Suppressor macrophage treated with lipopolysaccharide for 1 hour (primary cell): ENCODE data around the gene BSN.
"Not testable (repeated sequence)": the region's sequence is repeated elsewhere in the genome, so short reads cannot be mapped to it uniquely, and the experiment has no call there.

Experiments used
- DNase-seq, 3 donors: peaks; one replicate each; pipeline ENCODE4 v3.0.0-alpha.2; 2020 to 2022

BSN gene

DNA sequence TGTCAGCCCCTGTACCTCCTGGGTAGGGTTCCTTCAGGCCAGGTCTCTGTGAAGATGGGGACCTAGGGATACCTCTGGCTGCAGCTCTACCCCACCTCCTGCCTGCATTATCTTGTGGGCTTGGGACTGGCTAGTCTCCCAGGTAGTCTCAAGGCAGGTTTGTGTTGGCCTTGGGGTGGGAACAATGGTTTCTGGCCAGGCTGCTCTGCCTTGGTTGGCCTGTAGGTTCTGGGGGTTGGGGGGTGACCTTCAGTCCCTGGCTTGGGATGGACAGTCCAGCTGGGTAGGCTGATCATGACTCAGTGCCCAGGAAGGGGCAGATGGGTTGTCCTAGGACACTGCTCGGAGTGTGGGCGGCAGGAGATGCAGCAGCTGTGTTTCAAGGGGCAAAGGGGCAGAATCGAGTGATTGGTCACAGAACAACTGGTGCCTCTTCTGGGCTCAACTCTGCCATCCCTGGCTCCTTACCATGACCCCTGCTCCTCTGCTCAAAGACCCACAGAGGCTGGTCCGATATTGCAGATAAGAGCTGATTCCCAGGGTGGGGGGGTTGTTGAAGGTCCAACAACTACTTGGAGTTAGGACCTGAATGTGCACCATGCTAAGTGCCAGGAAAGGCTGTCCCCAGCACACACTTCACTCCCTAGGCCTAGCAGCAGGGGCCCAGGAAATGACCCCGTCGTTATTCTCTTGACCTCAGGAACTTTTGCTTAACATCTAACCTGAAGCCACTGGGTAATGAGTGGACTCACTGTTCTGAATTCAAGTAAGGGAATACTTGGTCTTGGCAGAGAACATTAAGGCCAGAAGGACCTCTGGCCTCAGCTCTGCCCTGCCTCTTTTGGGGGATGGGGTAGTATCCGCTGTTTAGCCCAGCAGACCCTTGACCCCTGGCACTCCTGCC, 18.1 kb upstream of the BSN start:
- DNase-seq, result no peak

- no peak for DNase-seq
Observed at GRCh38 chr3:49536875-49537533, 17.3 kb upstream of the BSN start.

GRCh38 chr3:49539659-49540560, 14.4 kb upstream of the BSN start:
- peak; percentile 97 to 99 (median 99) for DNase-seq

GRCh38 chr3:49552087-49552486, 2.2 kb upstream of the BSN start:
- no peak for DNase-seq

- peak; percentile 11 to 55 (median 34) for DNase-seq
Observed at GRCh38 chr3:49553324-49553691, 969 bp upstream of the BSN start.

- peak in 2 of 3 donors; percentile 69 to 84 for DNase-seq
Observed at GRCh38 chr3:49554633-49555265, 472 bp downstream of the BSN start.

DNA sequence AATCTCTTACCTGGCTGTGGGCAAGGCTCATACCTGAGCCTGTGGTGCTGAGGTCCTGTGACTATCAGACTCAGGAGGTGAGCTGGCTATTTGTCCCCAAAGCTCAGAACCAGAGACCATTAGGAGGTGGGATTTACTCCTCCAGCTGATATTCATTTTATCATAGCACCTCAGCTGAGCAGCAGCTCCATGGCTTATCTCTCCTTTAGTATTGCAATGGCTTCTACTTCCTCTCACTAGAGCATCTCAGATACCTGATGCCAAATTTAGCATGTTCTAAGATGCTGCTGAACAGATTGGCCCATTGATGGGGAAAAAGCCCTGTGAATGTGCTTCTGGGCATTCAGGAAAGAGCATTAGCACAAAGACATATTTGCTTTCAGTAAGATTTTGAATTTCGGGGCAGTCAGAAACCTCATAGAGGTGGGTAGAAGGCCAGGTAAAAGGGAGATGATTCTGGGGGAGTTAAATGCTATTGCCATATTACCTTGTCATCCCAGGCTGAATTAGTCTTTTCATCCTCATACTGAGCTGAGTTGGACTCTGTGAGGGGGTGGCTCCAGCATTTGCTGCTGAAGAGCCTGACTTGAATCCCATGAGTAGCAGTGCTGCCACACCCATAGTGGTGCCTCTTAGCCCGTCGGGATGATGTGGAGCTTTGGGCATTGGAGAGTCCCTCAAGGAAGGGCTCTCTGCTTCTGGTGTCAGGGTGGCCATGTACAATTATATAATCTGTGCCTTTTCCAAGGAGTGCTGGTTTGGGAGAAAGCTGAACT, 2.4 kb downstream of the BSN start:
- DNase-seq, result no peak

DNA sequence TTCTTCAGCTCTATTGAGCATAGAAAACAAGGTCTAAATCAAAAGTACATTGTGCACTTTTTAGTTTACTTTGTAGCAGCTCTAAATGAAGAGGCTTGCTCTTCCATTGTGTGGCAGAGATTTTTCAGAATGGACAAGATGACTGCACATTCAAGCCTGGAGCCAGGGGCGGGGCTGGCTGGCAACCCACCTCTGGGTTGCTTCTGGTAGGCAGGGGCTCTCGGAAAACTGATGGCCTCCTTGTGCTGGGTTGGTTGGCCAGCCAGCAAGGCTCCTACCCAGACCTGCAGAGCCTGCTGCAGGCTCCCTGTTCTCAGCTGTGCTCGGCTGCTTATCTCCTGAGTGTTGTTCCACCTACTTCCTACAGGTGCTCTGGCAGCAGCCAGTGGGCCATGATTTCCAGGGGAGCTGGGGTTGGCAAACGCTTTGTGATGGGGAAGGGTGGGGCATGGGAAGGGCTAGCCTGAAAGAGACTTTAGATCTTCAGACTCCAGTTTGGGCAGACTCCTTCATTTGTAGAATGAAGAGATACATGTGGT, 8.8 kb downstream of the BSN start:
- DNase-seq, result no peak

DNA sequence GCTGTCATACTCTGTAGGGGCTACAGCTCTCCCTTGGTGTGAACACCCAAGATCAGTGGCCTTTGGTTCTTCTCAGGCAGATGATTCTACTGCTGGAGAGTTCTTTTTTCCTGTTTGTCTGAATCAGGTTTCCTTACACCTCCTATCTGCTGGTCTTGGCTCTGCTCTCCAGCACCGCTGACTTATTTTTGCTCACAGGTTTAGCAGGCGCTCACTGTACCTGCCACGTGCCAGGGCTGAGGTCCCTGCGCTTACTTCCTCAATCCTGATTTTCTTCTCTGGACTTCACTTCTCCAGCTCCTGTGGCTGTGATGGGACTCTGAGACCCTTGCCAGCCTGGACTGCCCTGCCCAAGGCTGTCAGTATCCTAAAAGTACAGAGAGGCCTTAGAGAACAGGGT, 9.5 kb downstream of the BSN start:
- DNase-seq, result no peak

GRCh38 chr3:49566312-49566711, 12.0 kb downstream of the BSN start:
- DNase-seq, result peak; percentile 12 to 21 (median 21)

- DNase-seq, result no peak
Observed at GRCh38 chr3:49567406-49567805, 13.1 kb downstream of the BSN start.

GRCh38 chr3:49568965-49569364, 14.7 kb downstream of the BSN start:
- DNase-seq, result no peak

DNA sequence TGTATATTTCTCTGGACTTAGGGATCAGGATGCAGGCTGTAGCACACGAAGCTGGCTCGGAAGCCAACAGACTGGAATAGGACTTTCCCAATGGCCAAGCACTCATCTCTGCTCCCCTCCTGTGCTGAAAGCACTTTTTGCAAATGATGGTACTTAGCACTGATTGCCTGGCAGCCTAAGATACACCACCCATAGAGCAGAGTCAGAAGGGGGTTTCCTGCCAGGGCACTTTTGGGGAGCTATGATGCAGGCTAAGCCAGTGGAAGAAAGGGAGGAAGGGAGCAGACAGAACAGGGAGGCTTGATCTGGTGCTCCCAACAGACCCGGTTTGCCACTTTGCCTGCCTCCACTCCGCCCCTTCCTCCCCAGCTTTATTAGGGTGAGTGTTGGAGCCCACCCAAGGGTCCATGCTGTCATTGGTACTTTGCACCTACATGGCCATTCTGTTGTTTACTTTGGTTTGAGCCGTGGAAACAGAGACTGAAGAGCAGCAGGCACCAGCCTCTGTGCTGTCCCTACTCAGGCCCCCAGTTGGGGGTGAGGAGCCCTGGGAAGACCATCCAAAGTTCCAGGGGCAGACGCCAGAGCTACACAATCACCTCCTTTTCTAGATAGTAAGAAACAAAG, 15.9 kb downstream of the BSN start:
- no peak for DNase-seq

DNA sequence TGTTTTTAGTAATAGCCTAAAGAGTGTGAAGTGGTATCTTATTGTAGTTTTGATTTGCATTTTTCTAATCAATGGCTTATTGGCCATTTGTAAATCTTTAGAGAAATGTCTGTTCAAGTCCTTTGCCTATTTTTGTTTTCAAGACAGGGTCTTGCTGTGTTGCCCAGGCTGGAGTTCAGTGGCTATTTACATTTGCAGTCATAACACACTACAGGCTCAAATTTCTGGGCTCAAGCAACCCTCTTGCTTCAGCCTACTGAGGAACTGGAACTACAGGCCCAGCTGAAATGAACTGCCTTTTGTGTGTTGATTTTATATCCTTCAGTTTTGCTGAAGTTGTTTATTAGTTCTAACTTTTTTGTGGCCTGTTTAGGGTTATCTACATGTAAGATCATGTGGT, 27.9 kb downstream of the BSN start:
- DNase-seq, result no peak

DNA sequence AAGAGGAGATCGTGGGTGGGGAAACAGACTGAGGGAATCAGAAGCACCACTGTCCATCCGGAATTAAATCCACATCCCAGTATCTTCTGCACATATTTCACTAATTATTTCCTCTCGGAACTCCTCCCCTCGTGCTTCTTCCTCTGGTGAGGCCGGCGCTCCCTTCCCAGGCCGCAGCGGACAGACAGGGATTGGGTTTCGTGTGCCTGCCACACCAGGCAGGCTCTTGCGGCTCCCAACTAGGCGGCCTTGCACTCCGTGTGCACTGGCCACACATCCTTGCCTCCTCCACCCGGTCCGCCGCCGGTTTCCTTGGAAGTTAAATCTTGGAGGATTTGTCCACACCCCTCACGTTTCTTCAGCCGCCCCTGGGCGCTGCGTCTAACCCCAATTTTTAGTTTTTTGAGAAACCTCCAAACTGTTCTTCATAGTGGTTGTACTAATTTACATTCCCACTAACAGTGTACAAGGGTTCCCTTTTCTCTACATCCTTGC, 31.0 kb downstream of the BSN start:
- not testable (repeated sequence) for DNase-seq

GRCh38 chr3:49591615-49592014, 37.3 kb downstream of the BSN start:
- DNase-seq, result no peak

- DNase-seq, result no peak
Observed at GRCh38 chr3:49593041-49593440, 38.8 kb downstream of the BSN start.

DNA sequence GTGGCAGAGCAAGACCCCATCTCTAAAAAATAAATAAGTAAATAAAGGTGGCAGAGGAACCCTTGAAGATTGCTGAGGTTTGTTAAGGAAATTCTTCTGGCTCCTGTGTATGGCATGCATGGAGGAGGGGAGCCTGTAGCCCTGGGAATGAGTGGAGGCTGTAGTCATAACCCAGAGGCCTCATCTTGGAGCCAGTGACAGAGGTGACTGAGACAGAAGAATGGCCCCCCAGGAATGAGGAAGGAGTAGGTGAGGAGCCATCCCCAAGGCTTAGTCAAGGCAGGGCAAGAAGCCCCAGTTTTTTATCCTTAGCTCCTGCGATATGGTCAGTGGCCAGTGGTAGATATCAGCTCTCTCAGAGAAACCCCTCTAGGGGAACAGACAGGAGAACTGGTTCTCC, 46.5 kb downstream of the BSN start:
- DNase-seq, result no peak

DNA sequence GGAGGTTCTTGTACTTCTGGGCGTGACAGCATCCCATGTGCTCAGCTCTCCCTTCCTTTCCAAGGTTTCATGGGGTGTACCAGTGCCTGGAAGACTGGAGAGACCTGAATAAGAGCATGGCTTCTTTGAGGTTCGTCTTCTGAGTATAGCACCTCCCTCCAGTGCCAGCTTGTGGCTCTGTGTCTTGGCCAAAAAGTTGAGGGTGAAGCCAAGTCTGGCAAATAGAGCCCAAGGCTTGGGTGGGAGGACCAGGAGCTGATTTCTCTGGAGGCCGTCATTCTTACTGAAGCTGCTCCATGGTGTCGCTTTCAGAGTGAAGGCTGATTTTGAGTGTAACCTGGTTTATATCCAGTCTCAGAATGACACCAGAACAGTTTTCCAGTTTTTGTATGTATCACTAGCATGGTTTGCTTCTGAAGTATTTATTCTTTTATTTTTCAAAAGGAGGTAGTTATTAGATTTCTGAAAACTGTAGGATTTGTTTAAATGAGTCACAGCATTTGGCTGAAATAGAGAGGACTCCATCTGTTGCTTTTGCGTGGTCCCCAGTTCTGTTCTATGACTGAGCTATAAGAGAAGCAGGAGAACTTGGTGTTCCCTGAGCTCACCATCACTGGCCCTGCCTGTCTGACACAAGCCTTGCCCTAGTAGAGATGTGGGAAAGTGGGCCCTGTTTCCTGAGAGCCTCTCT, 47.2 kb downstream of the BSN start:
- no peak for DNase-seq

DNA sequence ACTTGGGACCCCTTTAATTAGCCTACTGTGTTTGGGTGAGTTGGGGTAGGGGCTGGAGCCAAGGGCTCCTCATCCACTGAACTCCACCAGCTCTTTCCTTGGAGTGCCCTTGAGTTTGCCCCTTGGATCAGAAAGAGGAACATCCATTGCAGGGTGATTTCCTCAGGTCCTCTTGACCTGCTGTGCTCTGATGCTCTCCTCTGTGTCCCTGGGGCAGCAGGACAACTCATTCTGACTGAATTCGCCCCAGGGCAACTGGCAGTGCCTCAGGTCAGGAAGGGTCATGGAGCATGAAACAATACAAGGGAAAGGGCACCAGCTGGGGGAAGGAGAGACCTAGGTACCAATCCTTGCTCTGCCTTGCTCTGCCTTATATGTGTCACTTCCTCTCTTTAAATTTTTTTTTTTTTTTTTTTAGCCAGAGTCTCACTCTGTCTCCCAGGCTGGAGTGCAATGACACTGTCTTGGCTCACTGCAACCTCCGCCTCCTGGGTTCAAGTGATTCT, 47.8 kb downstream of the BSN start:
- peak in 2 of 3 donors; percentile 6 to 10 for DNase-seq
